ENCODE data around the gene RHOB. TPM values are rescaled to one million over a fixed set of nuclear protein-coding genes. Genes with fewer than 3 reads are reported as not detected.
"Not testable (repeated sequence)": the region's sequence is repeated elsewhere in the genome, so short reads cannot be mapped to it uniquely, and the experiment has no call there.

Gene RHOB
- total RNA-seq, 4 donors from 2014 or later, result 1,356 to 1,875 (median 1,699) TPM

- no peaks in the 10 kb centered on the region for H3K27me3 ChIP-seq
- 86 to 92% methylated on average over 5 of the region's 5 CpGs for WGBS, 2 donors
- peaks cover 0 to 35% (median 2%) of the 10 kb centered on the region in 4 donors for H3K9me3 ChIP-seq
- no peak overlapping the region for H3K4me3 ChIP-seq
- no peak for DNase-seq (ENCODE audit: low spot score in 2 of 2)
- TF ChIP-seq CTCF (IDR thresholded peaks at IDR 0.05), result no peak
- no peak for TF ChIP-seq POLR2A (IDR thresholded peaks at IDR 0.05)
- TF ChIP-seq EP300 (IDR thresholded peaks at IDR 0.05), result no peak
- no peaks in the 10 kb centered on the region for H3K4me1 ChIP-seq
- H3K36me3 ChIP-seq, result no peaks in the 10 kb centered on the region
- H3K27ac ChIP-seq, result no peak overlapping the region
These were observed 36.2 kb upstream of the RHOB start for GRCh38 chr2:20410556-20411277.

GRCh38 chr2:20411361-20411894, 35.4 kb upstream of the RHOB start:
- Histone ChIP-seq H3K27ac (no peak overlapping the region), H3K36me3 (no peaks in the 10 kb centered on the region), H3K4me3 (no peak overlapping the region), H3K9me3 (peaks cover 0 to 35% (median 2%) of the 10 kb centered on the region in 4 donors), H3K4me1 (no peaks in the 10 kb centered on the region), H3K27me3 (no peaks in the 10 kb centered on the region)
- peak; percentile 50 to 80 (median 66) for TF ChIP-seq CTCF (IDR thresholded peaks at IDR 0.05)
- TF ChIP-seq EP300 (IDR thresholded peaks at IDR 0.05), result peak in 1 of 2 donors; percentile 67
- TF ChIP-seq POLR2A (IDR thresholded peaks at IDR 0.05), result no peak
- WGBS, 2 donors, result 13 to 27% methylated on average over 3 of the region's 3 CpGs
- peak; percentile 85 to 97 for DNase-seq (ENCODE audit: low spot score in 2 of 2)

DNA sequence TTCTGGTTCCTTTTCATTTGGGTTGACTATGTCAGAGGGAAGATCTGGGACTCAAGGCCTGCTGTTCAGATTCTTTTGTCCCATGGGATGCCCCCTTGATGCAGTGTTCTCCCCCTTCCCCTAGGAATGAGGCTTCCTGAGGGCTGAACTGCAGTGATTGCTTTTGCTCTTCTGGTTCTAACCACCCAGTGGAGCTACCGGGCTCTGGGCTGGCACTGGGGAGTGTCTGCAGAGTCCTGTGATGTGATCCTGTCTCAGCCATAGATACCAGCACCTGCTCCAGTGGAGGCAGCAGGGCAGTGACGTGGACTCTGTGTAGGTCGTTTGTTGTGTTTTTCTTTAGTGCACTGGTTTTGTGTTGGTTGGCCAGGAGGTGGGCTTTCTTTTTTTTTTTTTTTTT, 32.1 kb upstream of the RHOB start:
- 71 to 89% methylated on average over 3 of the region's 3 CpGs for WGBS, 2 donors
- TF ChIP-seq EP300 (IDR thresholded peaks at IDR 0.05), result no peak
- TF ChIP-seq POLR2A (IDR thresholded peaks at IDR 0.05), result no peak
- TF ChIP-seq CTCF (IDR thresholded peaks at IDR 0.05), result no peak
- Histone ChIP-seq H3K27ac (no peak overlapping the region), H3K36me3 (no peaks in the 10 kb centered on the region), H3K4me1 (peaks cover 0 to 15% (median 7%) of the 10 kb centered on the region in 4 donors), H3K9me3 (peaks cover 0 to 7% (median 0%) of the 10 kb centered on the region in 4 donors), H3K27me3 (no peaks in the 10 kb centered on the region), H3K4me3 (no peak overlapping the region)
- DNase-seq (ENCODE audit: low spot score in 2 of 2), result no peak

DNA sequence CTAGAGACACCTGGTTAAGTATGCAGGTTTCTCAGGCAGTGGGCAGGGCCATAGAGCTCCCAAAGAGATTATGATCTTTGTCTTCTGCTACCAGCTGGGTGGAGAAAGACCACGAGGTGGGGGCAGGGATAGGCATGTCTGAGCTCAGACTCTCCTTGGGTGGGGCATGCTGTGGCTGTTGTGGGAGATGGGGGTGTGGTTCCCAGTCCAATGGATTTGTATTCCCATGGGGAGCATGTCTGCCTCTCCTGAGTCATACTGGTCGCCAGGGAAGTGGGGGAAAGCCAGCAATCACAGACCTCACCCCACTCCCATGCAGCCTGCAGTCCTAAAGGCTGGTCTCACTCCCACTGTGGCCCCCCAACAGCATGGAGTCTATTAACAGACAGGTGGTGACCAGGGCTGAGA, 31.4 kb upstream of the RHOB start:
- 68 to 73% methylated on average over 2 of the region's 2 CpGs for WGBS, 2 donors
- H3K36me3 ChIP-seq, result no peaks in the 10 kb centered on the region
- peaks cover 0 to 20% (median 7%) of the 10 kb centered on the region in 4 donors for H3K4me1 ChIP-seq
- no peak overlapping the region for H3K4me3 ChIP-seq
- H3K9me3 ChIP-seq, result no peaks in the 10 kb centered on the region
- no peaks in the 10 kb centered on the region for H3K27me3 ChIP-seq
- DNase-seq (ENCODE audit: low spot score in 2 of 2), result no peak
- H3K27ac ChIP-seq, result no peak overlapping the region
- no peak for TF ChIP-seq EP300 (IDR thresholded peaks at IDR 0.05)
- no peak for TF ChIP-seq CTCF (IDR thresholded peaks at IDR 0.05)
- no peak for TF ChIP-seq POLR2A (IDR thresholded peaks at IDR 0.05)

DNA sequence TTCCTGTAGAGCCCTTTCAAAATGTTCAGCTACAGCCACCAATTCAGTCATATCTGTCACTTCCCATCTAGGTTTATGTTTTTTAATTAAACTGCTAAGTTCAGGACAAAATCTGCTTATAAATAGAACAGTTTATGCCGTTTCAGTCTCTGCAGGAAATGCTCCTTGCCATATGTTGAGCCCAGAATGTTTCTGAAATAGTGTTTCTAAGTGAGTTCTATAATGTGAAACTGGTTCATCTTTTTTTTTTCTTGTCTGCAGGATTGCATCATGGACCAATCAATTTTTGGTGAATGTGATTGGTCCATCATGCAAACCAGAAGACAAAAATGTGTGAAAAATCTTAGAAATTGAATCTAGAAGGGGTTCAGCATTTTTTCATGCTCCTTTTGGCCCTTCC, 30.2 kb upstream of the RHOB start:
- TF ChIP-seq POLR2A (IDR thresholded peaks at IDR 0.05), result no peak
- no peak for TF ChIP-seq EP300 (IDR thresholded peaks at IDR 0.05)
- H3K27me3 ChIP-seq, result no peaks in the 10 kb centered on the region
- no peak overlapping the region for H3K4me3 ChIP-seq
- H3K36me3 ChIP-seq, result no peaks in the 10 kb centered on the region
- no peak overlapping the region for H3K27ac ChIP-seq
- no peak for DNase-seq (ENCODE audit: low spot score in 2 of 2)
- no peaks in the 10 kb centered on the region for H3K9me3 ChIP-seq
- H3K4me1 ChIP-seq, result peaks cover 0 to 27% (median 12%) of the 10 kb centered on the region in 4 donors
- 57 to 59% methylated on average over 1 of the region's 1 CpG for WGBS, 2 donors

DNA sequence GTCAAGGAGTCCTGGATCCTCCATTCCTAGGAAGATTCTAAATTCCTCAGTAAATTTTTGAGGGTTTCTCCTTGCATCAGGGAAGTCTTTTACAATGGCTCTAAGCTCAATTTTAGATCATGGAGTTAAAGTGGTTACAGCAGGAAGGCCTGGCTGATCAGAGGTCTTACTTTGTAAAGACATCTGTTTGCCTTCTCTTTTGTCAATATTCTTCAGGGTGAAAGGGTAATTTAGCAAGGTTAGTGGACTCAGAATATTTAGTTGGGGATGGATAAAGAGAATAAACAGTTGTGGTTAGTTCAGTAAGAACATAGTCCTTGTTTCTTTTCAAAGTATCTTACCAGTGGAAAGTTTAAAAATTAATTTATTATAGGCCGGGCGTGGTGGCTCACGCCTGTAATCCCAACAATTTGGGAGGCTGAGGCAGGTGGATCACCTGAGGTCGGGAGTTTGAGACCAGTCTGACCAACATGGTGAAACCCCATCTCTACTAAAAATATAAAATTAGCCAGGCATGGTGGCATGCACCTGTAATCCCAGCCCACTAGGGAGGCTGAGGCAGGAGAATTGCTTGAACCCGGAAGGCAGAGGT, 29.5 kb upstream of the RHOB start:
- H3K27ac ChIP-seq; H3K9me3 ChIP-seq; DNase-seq (ENCODE audit: low spot score in 2 of 2); H3K4me3 ChIP-seq; H3K27me3 ChIP-seq; H3K36me3 ChIP-seq: not testable (repeated sequence)
- peaks cover 0 to 34% (median 18%) of the 10 kb centered on the region in 4 donors for H3K4me1 ChIP-seq
- WGBS, 2 donors, result 77 to 92% methylated on average over 5 of the region's 5 CpGs

All from tibial nerve (tissue), 4 donors.